NCI-H82 treated with DMSO at 0.1 percent for 48 hours (cell line): ENCODE data around the gene HTATSF1.

Experiments
- DNase-seq: peaks from one replicate; lab custom pipeline; 2025; ENCODE audit not compliant: unreplicated experiment; lab: John Stamatoyannopoulos, UW

Gene HTATSF1, protein sequence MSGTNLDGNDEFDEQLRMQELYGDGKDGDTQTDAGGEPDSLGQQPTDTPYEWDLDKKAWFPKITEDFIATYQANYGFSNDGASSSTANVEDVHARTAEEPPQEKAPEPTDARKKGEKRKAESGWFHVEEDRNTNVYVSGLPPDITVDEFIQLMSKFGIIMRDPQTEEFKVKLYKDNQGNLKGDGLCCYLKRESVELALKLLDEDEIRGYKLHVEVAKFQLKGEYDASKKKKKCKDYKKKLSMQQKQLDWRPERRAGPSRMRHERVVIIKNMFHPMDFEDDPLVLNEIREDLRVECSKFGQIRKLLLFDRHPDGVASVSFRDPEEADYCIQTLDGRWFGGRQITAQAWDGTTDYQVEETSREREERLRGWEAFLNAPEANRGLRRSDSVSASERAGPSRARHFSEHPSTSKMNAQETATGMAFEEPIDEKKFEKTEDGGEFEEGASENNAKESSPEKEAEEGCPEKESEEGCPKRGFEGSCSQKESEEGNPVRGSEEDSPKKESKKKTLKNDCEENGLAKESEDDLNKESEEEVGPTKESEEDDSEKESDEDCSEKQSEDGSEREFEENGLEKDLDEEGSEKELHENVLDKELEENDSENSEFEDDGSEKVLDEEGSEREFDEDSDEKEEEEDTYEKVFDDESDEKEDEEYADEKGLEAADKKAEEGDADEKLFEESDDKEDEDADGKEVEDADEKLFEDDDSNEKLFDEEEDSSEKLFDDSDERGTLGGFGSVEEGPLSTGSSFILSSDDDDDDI

DNA sequence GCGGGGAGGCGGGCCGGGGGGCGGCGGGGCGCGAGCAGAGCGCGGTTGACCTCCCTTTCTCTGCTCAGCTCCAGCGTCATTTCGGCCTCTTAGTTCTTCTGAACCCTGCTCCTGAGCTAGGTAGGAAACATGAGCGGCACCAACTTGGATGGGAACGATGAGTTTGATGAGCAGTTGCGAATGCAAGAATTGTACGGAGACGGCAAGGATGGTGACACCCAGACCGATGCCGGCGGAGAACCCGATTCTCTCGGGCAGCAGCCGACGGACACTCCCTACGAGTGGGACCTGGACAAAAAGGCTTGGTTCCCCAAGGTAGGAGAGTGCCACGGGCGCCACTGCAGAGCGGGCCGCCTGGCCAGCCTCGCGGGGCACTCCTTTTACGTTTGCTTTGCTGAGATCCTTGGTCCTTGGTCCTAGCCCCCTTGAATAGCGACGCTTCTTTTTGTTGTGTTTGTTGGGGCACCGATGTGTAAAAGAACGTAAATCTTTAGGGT, at the start of gene HTATSF1:
Gene HTATSF1, plus strand, starts transcription at position 37 of the 497 bp plus-strand sequence. Its CDS starts 93 bp downstream, at position 130.
- DNase-seq, result no peak

DNA sequence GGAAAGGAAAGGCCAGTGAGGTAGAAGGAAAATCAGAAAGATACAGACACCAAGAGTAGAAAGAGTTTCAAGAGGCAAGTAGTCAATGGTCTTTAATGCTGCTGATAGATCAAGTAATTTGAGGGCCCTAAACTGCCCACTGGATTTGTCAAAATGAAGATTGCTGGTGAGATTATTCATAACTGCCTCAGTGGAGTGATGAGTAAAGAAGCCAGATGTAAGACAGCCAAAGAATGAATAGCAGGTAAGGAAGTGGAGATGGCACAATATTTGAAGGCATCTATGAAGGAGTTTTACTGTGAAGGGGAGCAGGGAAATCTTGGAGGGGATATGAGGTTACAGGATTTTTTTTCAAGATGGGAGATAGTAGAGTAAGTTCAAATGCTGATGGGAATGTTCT, 49.4 kb upstream of the HTATSF1 start:
- DNase-seq, result no peak

DNA sequence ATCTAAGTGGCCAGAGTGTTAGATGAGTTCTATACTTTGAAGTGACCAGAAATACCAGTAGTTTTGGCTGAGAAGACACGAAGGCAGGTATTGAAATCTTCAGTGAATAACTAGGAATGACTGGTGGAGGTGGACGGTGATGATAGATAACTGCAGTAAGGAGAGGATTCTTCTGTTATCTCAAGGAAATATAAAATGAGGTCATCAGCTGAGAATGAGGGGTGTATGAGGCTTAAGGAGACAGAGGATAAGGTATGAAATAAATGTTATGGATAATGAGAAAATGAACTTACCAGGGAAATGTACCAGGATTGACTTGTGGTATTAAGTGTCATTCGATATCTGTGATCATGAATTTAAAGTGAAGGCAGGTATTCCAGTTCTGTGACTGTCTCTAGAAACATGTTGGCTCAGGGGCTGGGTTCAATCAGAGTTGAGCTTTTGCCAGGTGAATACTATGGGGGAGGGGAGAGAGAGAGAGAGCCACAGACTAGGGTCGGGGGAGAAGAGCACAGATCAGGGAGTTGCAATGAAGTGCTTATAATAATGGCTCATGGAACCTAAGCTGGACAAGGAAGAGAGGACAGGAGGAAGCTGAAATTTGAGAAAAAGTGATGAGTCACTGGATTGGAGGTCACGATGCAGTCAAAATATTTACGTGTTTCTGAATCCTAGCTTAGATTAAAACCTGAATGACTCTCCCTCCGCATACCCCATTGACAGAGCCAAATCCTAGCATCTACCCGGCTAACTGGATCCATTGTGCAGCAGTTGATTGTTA, 47.2 kb upstream of the HTATSF1 start:
- DNase-seq, result no peak

DNA sequence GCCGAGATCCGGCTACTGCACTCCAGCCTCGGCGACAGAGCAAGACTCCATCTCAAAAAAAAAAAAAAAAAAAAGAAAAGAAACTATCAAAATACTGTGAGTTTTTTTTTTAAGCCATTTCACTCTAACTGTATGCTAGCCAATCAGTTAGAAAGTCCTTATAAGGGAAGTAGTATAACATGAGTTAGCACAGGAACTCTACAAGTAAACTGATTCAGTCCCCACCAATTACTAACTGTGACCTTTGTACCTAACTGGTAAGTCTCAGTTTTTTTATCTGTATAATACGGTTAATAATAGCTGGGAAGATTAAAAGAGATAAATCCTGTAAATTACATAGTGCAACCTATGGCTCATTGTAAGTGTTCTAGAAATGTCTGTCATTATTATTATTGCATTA, 44.8 kb upstream of the HTATSF1 start:
- DNase-seq, result no peak

DNA sequence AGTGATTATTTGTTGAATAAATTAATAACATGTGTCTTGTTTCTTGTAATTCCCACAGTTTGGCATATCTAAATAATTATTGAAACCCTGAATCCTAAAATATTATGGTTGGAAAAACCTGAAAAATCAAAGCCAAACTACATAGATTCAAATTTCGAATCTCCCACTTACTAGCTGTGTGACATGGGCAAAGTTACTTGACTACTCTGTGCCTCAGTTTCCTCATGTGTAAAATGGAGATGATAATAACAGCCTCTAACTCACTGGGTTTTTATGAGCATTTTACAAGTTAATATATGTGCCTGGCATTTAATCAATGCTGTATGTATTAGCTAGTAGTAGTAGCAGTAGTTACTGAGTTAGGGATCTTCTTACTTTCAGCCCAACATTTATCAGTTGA, 44.3 kb upstream of the HTATSF1 start:
- DNase-seq, result no peak

DNA sequence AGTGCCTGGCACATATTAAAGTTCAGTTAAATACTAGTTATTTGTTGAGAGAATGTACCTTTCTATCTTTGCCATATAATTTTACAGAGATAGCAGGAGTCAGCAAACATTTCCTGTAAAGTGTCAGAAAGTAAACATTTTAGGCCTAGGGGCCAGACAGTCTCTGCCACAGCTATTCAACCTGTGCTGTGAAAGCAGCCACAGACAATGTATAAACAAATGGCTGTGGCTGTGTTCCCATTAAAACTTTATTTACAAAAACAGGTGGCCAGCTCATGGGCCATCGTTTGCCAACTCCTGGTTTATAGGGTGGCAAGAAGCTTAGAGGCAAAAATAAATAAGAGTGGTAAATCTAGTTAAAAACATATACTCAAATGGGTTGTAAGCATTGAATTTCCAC, 43.6 kb upstream of the HTATSF1 start:
- no peak for DNase-seq

- DNase-seq, result no peak
Measured at GRCh38 chrX:136456133-136456532, 41.3 kb upstream of the HTATSF1 start.

GRCh38 chrX:136457303-136457917, 40.0 kb upstream of the HTATSF1 start:
- DNase-seq, result no peak

GRCh38 chrX:136464589-136464988, 32.8 kb upstream of the HTATSF1 start:
- no peak for DNase-seq

DNA sequence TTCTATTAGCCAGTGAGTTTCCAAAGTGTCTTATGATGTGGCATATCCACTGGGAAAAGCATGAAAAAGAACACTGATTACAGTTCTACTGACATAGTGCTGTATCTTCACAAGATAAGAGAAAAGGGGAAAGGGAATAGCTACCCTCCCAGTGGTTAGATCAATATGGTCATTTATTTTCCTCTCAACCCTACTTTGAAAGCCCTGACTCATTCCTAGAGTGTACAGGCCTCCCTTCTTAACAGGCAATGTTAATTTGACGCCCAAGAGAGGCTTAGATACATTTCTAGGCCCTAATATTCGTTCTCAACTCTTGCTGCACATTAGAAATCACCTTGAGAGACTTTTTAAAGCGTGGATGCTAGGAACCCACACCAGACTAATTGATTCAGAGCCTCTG, 30.1 kb upstream of the HTATSF1 start:
- no peak for DNase-seq

- no peak for DNase-seq
Measured at GRCh38 chrX:136468391-136469103, 28.8 kb upstream of the HTATSF1 start.

- DNase-seq, result no peak
Measured at GRCh38 chrX:136473663-136474062, 23.7 kb upstream of the HTATSF1 start.

DNA sequence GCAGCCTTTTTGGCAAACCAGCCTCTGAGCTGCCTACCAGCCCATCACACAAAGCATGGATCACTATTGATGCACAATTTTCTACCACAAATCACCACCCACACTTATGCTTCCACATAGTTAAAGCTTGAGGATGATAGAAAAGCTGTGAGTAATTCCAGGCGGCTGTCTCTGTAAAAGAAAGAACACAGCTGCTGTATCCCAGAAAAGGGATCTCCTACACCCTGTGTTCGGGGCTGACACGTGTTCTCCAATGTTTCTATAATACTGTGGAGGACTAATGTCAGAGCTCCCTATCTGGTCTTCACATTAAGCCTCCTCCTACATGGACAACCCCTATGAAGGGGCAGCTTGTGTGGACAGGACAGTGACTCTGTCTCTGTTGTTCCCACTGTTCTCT, 22.2 kb upstream of the HTATSF1 start:
- DNase-seq, result no peak

GRCh38 chrX:136476501-136476900, 20.9 kb upstream of the HTATSF1 start:
- no peak for DNase-seq

DNA sequence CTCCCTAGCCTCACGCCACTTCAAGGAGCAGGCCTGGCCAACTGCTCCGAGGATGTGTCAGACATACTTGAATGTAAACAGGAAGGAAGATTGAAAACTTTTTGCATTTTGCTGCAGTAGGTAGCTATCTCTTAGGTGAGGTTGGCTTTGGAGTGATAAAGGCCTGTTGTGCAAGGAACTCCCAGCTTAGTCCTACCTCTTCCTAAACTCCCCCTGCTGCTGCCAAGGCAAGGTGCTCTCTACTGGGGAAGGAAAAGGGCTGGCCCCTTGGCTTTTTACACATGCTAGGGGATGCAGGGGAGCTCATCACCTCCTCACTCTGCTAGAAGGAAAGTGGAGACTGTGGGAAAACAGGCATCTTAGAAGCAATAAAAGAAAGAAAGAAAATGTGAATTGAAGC, 20.4 kb upstream of the HTATSF1 start:
- no peak for DNase-seq

- no peak for DNase-seq
Measured at GRCh38 chrX:136480383-136480782, 17.0 kb upstream of the HTATSF1 start.

GRCh38 chrX:136487647-136488046, 9.7 kb upstream of the HTATSF1 start, which contains the start of gene BRS3:
BRS3 (plus strand) TSS chrX:136487947; CDS start chrX:136488115, 168 bp downstream.
- no peak for DNase-seq

DNA sequence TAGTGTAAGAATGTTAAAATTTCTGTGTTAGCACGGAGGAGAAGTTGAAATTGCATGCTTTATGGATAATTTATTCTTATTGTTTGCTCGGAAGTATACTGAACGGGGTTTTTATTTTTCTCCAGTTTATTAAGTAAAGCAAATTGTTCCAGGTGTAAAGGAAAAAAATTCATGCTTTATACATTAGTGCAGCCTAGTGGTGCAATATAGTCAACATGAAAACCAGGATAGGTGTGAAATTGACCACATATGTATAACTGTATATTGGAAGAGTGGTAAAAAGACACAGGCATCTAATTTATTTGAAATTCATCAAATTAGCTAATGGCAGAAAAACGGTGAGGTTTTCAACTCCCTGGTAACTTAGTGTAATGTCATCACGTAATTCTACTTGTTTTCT, 8.7 kb upstream of the HTATSF1 start:
- no peak for DNase-seq

DNA sequence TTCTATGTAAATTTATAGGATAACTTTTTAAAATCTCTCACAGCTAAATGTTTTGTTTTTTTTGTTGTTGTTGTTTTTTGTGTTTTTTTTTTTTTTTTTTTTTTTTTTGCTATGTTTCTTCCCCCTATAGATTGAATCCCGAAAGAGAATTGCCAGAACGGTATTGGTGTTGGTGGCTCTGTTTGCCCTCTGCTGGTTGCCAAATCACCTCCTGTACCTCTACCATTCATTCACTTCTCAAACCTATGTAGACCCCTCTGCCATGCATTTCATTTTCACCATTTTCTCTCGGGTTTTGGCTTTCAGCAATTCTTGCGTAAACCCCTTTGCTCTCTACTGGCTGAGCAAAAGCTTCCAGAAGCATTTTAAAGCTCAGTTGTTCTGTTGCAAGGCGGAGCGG, 5.6 kb upstream of the HTATSF1 start:
- no peak for DNase-seq

GRCh38 chrX:136493011-136493410, 4.4 kb upstream of the HTATSF1 start:
- no peak for DNase-seq
